Measurements from ENCODE around the gene SLC46A2. TPM values are rescaled to one million over a fixed set of nuclear protein-coding genes. Genes with fewer than 3 reads are reported as not detected.
A peak's percentile ranks its signal among the peaks of the same experiment; 100 is the strongest.

SLC46A2 gene
- total and polyA plus RNA-seq, 8 donors: 0.18 to 0.37 TPM; not detected in 6

DNA sequence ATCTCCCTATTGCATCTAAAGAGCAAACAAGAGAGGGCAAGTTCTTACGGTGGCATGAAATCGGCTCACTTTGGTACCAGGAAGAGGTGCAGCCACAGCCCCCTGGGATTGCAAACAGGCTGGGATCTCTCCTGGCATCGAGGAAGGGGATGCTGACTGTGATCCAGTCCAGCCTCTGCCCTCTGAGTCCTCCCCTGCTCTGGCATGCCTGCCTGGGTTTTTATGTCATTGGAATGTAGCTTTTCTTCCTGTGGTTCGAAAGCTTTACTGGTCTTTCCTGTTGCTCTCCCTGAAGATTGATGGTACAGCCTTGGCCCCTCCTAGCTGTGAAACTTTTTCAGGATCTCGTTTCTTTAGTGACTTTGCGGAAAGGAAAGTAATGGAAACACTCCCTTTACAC, 6.6 kb downstream of the SLC46A2 start:
- H3K4me3 ChIP-seq: no peak overlapping the region
- DNase-seq (no peak), ATAC-seq (peak in 2 of 4 donors; percentile 31 to 32), FAIRE-seq (no peak)
- H3K36me3 ChIP-seq: no peaks in the 10 kb centered on the region
- intact Hi-C loops (cut with DNase I): no loop called here
- H3K27me3 ChIP-seq: no peaks in the 10 kb centered on the region
- no peaks in the 10 kb centered on the region for H3K4me1 ChIP-seq
- no peaks in the 10 kb centered on the region for H3K9me3 ChIP-seq
- TF ChIP-seq, protein P1, sequence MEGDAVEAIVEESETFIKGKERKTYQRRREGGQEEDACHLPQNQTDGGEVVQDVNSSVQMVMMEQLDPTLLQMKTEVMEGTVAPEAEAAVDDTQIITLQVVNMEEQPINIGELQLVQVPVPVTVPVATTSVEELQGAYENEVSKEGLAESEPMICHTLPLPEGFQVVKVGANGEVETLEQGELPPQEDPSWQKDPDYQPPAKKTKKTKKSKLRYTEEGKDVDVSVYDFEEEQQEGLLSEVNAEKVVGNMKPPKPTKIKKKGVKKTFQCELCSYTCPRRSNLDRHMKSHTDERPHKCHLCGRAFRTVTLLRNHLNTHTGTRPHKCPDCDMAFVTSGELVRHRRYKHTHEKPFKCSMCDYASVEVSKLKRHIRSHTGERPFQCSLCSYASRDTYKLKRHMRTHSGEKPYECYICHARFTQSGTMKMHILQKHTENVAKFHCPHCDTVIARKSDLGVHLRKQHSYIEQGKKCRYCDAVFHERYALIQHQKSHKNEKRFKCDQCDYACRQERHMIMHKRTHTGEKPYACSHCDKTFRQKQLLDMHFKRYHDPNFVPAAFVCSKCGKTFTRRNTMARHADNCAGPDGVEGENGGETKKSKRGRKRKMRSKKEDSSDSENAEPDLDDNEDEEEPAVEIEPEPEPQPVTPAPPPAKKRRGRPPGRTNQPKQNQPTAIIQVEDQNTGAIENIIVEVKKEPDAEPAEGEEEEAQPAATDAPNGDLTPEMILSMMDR (IDR thresholded peaks at IDR 0.05): no peak
- H3K27ac ChIP-seq: no peak overlapping the region
- WGBS, 2 donors: 36 to 40% methylated on average over 6 of the region's 6 CpGs

DNA sequence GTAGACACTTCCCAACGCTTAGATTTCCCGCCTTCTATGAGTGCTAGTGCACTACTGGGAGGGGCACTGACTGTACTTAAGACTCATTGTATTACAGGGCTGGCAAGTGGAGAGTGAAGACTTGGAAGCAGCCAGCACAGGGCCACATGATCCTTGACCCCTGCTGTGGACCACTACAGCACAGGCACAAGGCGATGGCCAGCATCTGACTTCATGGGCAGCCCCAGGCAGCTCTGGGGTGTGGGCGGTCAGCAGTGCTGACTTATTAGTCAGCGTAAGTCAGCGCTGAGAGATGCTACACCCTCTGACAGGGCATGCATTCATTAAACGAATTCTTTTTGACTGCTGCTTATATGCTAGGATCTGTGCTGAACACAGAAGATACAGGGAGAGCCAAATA, 9.3 kb downstream of the SLC46A2 start:
- TF ChIP-seq, protein P1 (IDR thresholded peaks at IDR 0.05): no peak
- no peaks in the 10 kb centered on the region for H3K27me3 ChIP-seq
- no peak overlapping the region for H3K27ac ChIP-seq
- WGBS, 2 donors: 91 to 92% methylated on average over 7 of the region's 7 CpGs
- ATAC-seq (no peak), DNase-seq (no peak), FAIRE-seq (no peak)
- intact Hi-C loops (cut with DNase I): no loop called here
- H3K36me3 ChIP-seq: no peaks in the 10 kb centered on the region
- H3K4me1 ChIP-seq: no peaks in the 10 kb centered on the region
- H3K4me3 ChIP-seq: no peak overlapping the region
- no peaks in the 10 kb centered on the region for H3K9me3 ChIP-seq

DNA sequence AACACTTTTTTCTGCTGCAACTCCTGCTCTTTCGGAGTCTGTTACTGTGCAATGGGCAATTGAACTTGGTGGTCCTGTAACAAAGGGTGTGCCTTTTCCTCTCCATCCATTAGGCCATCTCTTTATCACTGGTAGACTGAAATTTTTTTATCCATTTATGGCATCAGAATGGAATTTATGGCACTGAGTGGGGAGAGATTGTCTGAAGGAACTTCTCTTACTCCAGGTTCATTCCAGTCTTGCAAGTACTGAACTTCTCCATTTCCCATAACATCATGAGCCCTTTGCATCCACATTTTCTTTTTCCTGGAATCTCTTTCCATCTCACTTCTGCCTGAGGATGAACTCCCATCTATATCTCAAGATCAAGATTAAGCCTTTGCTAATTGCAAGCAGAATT, 10.0 kb downstream of the SLC46A2 start:
- Histone ChIP-seq H3K27ac (no peak overlapping the region), H3K4me3 (no peak overlapping the region), H3K4me1 (no peaks in the 10 kb centered on the region), H3K27me3 (no peaks in the 10 kb centered on the region), H3K9me3 (no peaks in the 10 kb centered on the region), H3K36me3 (no peaks in the 10 kb centered on the region)
- no peak for ATAC-seq
- DNase-seq: no peak
- intact Hi-C loops (cut with DNase I): no loop called here
- 96 to 100% methylated on average over 1 of the region's 1 CpG for WGBS, 2 donors
- no peak for FAIRE-seq
- TF ChIP-seq, protein P1 (IDR thresholded peaks at IDR 0.05): no peak

DNA sequence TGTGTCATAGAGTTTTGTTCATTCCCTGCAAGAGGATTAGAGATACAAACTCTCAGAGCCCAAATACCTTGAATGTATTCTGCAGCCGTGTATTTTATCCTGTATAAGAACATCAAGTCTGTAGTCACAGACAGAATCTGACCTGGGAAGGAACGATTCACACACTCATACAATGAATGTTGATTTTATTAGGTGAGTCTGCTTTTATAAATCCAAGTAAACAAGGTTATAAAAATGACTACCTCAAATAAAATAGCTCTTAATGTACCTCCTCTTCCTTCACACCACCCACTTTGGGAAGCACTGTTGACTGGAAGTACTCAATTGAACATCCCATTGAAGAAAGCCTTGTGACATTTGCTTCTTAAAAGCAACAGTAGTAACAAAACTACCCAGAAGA, 11.9 kb downstream of the SLC46A2 start:
- Histone ChIP-seq H3K9me3 (no peaks in the 10 kb centered on the region), H3K27ac (no peak overlapping the region), H3K4me1 (no peaks in the 10 kb centered on the region), H3K36me3 (no peaks in the 10 kb centered on the region), H3K27me3 (no peaks in the 10 kb centered on the region), H3K4me3 (no peak overlapping the region)
- 82% methylated on average over 2 of the region's 2 CpGs for WGBS, 2 donors
- FAIRE-seq (no peak), DNase-seq (no peak), ATAC-seq (no peak)
- intact Hi-C loops (cut with DNase I): no loop called here
- TF ChIP-seq, protein P1 (IDR thresholded peaks at IDR 0.05): no peak

DNA sequence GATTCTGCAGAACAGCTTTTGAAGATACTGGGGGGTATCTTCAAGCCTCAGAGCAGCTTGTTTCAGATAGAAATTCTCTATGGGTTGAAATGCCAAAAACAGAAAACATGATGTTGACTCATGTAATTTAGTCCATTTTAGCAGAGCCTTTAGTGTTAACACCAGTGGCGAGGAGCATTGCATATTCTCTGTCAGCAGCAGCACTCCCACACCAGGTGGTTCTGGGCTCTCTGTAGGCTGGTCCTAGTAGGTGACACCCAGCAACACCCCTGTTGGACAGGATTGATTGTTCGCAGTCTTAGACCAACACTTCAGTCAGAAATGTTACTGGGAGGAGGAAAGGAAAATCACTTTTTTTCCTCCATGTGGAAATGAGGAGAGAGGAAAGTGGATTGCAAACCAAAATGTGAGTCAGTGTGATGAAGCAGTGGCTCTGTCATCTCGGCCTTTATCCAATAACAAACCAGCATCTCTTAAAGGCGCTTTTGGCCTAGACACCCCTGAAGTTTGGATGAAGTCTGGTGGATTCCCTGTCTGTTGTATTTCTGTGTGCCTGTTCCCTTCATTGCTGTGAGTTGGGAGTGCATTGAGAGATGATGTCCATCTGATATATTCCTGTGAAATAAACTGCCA, 16.8 kb downstream of the SLC46A2 start:
- no peak for ATAC-seq
- 94 to 99% methylated on average over 4 of the region's 4 CpGs for WGBS, 2 donors
- TF ChIP-seq, protein P1 (IDR thresholded peaks at IDR 0.05): no peak
- Histone ChIP-seq H3K27me3 (no peaks in the 10 kb centered on the region), H3K9me3 (no peaks in the 10 kb centered on the region), H3K27ac (no peak overlapping the region), H3K4me1 (no peaks in the 10 kb centered on the region), H3K36me3 (no peaks in the 10 kb centered on the region), H3K4me3 (no peak overlapping the region)
- no peak for FAIRE-seq
- no peak for DNase-seq
- intact Hi-C loops (cut with DNase I): no loop called here
